Superior temporal gyrus (tissue), 1 donor: ENCODE data around the gene IQGAP2.
"Not testable (repeated sequence)": the region's sequence is repeated elsewhere in the genome, so short reads cannot be mapped to it uniquely, and the experiment has no call there.

ENCODE experiments used
- DNase-seq: peaks from one replicate; pipeline ENCODE4 v3.0.0-alpha.2; 2016; ENCODE audit errors: extremely low spot score

Gene IQGAP2

DNA sequence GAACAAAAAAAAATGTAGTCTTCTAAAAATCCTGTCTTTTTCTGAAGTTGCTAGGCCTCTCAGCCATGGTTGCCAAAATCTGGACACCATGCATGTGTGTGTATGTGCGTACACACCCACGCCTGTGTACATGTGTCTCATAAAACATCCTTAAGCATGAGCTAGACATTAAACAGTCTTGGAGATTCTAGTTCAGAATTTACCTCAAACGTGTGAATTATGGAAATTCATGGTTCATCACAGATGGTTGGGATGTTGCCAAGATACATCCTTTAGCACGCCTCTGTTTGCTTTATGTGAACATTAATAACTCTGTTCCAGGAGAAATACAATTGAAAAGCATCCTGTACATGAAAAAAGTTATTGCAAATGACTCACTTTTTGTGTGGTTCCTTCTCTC, 167.1 kb downstream of the IQGAP2 start:
- no peak for DNase-seq

DNA sequence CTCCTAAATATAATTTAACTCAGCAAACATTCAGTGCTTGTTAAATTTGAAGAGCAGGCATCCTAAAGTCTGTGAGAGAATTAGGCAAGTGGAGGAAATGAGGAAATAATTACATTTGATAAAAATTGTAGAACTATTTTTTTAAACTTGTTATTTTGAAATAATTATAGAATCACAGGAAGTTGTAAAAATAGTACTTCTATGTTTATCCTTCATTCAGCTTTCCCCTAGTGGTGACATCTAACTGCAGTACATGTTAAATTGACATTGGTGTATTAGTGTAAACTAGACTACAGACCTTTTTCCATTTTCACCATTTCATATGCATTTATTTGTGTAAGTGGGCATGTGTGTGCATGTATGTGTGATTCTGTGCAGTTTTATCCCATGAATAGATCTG, 168.5 kb downstream of the IQGAP2 start:
- no peak for DNase-seq

DNA sequence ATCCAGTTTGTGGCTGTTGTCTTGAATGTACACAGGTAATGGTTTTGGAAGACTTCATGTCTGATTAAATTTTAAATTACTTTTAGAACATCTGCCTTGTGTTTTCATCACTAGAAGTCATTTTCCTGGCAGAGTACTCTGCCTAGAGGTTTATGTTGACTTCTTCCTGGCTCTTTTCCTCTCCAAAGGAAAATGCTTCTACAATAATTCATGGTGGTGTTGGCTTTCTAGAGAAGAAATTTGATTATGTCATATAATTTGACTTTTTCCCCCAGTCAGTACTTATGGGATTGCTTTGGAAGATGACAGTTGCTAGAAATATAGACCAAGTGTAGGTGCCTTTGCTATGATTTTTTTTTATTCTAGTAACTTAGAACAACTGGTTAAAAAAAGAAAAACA, 173.4 kb downstream of the IQGAP2 start:
- DNase-seq = no peak

DNA sequence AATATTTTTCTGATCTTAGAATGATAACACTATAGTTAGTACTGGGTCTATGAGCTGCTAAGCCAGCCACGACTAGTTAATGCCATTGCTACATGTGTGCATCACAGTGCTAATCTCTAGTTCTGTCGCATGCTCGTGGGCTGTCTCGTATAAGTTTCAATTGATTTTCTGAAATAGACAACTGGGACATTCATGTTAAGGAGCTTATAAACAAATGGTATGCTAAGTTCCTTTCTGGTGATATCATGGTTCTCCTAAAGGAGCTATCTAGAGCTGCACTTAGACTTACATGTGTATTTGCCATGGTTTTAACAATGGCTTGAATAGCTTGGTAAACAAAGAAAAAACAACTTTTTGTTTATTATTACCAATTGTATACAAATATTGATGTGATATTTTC, 173.9 kb downstream of the IQGAP2 start:
- no peak for DNase-seq

DNA sequence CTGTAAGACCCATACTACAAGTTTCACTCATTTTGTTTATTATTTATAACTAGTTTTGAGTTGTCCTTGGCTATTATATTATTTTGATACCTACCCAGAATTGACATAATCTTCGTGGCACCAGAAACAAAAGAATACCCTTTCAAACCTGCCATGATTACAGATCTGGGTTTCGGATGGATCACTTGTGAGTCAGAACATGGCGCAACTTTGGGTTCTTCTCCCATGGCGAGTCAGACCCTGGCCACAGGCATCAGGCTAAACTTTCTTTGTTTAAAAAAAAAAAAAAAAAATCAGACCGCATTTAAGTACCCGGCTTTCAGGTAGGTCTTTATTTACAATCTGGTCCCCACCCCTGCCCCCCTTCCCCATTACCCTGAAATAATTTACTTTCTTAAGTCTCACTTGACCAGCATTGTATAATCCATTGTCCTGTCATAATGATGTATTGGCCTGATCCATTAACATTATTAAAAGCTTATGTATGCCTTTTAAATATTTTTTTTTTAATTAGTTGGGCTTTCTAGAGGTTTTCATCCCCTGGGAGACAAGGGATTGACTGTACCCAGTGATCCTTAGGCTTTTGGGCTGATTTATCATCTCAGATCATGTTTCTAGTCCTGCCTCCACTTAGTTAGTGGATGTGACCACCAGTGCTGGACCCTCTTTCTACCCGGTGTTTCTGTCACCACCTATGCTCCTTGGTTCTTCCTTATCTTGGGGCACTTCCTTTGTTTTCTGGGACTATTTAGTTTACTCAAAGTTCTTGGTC, 176.3 kb downstream of the IQGAP2 start:
- DNase-seq = no peak

DNA sequence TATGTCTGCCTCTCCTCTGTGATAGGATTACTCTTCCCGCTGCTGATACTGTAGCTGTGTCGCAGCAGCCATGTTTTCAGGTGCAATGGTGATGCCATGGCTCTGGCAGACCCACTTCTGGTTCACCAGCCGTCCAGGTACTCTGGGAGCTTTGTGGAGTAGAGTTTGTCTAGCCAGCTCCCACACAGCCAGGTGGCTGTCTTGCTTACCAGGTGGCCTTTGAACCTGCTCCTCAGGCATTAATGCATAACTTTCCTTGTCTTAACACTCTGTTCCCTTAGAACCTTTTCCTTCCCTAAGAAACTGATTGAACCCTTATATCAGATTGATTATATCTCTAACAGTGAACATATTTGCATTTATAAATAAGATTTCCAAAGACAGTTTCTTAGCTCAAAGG, 177.9 kb downstream of the IQGAP2 start:
- DNase-seq = no peak

DNA sequence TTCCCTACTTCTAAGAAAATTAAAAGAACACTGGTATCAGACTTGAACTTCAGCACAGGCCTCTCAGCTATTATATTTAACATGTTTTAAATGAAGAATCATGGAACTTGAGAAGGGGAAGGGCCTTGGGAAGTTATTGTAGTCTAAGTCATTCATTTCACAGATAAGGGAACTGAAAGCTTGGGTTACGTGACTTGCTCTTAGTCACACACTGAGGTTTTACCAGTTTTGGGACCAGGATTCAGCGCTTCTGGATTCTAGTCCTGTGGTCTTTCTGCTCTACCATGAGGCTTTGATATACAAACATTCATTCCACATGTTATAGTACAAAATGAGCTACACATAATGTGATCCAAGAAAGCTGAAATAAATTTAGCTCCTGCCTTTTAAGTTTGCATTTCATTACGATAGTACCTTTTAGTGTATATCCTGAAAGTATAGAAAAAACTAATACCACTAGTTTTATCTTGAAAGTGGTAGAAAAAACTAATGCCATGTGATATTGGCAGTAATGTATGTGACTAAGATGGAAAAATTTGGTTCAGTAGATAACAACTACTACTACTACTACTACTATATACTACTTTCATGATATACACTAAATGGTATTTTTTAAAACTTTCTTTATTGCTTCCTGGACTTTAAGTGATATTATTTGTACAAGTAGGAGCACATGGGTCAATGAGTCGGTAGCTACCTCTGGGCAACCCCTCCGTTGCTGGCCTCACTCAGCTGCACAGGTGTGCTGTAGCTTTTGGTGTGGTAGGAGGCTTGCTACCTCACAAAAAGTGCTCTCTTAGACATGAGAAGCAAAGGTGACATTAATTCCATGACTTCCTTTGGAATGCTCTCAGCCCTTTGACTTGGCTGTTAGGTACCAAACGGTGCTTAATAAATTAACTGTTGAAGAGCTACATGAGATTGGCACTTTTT, 179.4 kb downstream of the IQGAP2 start:
- no peak for DNase-seq

DNA sequence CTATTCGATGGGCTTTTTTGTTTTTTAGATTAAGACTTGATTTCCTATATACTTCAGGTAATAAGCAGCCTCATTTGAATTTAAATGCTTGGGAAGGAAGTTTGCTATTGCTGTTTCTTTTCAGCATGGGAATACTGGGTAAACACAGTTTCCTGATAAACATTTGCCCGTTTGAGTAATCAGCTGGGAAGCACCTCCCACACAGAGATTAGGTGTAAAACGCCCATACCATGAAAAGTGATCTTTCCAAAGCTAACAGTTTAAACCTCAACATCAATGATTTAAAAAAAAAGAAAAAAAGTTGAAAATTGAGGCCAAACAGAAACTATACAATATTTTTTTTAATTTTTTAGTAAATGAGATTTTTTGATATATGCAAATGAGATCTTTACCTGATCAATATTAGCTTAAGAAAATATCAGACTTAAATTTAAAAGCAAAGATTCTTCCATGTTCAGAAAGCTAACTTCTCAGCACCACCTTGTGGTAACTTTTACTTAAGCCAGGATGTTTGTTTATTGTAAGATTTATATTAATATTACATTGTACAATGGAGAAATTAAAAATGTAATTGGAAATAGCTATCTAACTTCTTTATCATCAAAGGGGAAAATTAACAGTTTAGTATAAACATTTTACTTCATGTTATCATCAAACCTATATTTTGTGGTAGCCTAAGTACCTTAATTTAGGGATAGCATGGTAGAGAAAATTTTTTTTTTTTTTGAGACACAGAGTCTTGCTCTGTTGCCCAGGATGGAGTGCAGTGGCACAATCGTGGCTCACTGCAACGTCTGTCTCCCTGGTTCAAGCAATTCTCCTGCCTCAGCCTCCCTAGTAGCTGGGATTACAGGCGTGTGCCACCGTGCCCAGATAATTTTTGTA, 180.3 kb downstream of the IQGAP2 start:
- DNase-seq = no peak

DNA sequence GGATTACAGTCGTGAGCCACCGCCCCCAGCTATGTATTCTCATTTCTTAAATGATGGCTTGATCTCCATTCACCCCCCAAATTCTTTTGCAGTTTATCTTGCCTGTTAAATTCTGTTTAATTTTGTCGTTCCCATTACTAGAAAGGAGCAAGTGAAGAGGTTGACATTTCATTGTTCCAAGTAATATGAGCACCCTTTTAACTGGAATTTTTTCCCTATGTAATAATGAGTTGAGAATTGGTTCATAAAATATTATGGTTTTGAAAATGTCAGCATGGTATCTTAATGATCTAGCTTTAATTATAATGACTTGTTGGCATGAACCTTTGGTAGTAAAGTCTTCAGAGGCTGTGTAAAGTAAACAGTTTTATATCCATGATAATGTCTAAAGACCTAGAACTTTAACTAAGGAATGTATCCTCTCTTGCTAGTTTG, 182.7 kb downstream of the IQGAP2 start:
- no peak for DNase-seq

DNA sequence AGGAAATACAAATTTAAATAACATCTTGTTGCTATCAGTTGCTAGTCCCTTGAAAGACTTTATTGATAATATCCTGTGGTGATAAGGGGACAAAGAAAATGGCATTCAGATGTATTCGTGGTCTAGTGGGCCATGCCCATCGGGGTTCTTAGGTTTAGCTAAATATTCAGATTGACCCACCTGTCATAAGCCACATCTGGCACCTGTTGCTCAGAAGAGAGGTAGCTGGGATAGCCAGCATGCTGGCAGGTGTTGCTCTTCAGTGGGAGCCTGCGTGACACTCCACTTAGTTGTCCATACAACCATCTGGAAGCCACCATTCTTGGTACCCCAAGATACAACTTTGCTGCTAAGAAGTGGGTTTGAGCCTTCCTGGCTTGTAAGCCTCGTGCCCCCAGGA, 183.4 kb downstream of the IQGAP2 start:
- DNase-seq = no peak

DNA sequence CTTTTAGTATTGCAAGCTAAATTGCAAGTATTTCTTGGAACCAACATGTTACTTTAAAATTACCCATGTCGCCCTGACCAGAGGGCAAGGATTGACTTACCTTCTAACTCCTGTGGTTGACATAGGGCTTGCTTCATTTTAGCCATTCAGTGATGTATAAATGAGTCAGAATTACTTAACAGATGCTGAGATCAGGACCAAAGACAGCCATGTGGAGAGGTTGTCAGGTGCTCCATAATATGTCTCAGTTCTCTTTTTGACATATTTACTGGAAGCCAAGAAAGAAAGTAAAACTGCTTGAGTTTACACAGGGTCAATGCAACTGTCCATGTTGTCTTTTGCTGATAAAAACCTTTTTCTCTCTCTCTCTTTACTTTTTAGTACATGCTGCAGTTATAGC, 186.9 kb downstream of the IQGAP2 start:
- DNase-seq = no peak

DNA sequence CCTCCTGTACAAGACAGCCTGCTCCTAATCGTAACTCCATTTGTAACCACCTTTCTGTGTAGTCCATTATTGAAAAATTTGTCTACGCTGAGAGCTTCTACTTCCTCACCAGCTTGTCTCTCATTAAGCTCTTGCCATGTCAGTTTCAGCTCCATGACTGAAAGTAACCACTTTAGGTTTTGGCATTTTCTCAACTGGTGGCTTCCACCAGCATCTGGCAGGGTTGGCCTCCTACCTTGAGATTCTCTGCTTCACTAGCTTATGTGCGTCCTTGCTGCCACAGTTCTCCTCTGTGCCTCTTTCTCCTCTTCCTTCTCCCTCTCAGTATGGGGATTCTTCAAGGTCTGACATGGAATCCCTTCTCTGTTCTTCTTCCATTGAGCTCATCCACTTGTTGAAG, 188.3 kb downstream of the IQGAP2 start:
- DNase-seq = no peak

DNA sequence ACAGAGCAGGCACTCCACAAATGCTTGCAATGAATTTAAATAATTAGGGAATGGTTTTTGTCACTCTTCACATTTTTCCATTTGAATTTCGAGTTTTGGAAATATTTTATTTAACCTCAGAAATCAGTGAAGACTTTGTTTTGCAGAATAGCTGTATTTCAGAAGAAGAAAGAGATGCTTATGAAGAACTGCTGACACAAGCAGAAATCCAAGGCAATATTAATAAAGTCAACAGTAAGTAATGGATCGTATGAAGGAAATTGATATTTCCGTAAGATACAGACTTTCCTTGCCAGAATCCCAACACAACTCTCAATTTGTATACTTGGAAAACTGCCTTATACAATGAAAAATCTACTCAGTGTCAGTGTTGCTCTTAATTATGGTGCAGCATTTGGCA, 189.6 kb downstream of the IQGAP2 start:
- DNase-seq = no peak

DNA sequence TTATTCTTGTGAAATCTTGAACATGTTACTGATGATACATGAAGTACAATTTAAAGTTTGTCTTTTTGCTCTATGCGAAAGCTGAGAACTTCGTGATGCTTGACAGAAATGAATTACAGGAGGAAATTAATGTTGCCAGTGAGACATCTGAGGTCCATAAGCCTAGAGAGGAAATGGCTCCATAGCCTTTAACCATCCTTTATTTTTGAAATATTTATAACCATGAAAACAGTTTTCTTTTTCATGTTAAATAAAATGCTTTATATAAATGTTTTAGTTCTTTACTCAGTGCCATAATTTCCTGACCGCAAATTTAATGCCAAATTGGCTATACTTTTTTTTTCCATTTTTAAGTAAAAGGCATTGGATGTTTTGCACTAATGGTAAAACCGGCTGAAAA, 191.0 kb downstream of the IQGAP2 start:
- no peak for DNase-seq

DNA sequence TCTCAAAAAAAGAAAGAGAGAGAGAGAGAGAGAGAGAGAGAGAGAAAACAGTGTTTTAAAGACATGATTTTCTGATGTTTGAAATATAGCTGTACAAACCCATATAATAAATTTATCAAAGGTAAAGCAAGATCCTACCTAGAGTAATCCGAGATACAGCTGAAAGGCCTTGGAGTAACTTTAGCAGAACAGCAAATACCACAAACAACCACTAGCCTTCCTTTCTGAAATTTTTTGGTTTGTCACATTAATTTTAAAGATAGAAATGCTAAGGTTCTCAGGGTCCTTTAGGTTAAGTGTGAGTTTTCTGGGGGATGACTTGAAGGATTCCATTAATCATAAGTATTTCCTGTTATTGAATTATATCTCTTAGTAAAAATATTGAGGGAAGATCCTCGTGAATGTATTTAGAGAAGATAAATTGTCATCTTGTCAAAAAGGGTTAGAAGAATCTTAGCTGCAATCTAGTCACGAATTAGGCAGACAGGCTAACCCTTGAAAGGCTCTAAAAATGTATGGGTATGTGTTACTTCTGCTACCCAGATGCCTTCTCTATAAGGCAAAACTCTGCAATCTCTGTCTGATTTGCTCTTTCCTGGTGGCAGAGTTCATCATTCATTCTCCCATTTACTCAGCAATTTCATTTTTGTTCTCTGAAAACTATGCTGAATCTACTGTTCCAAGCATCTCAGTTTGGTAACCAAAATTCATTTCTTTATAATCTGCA, 192.8 kb downstream of the IQGAP2 start:
- no peak for DNase-seq

DNA sequence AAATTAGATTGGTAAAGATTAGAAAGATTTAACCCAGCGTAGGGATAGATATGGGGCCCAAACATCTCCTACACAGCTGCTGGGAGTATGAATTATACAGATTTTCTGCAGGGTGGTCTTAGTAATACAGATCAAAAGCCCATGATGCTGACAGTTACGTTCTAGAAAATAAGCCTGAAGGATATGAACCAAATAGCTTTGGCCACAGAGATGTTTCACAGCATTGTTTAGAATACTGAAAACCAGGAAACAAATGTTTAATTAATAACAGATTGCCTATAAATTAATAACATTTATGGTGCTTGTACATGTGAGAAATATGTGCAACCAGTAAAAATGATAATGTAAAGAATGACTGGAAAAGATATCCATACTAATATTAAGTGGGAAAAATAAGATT, 195.4 kb downstream of the IQGAP2 start:
- no peak for DNase-seq

DNA sequence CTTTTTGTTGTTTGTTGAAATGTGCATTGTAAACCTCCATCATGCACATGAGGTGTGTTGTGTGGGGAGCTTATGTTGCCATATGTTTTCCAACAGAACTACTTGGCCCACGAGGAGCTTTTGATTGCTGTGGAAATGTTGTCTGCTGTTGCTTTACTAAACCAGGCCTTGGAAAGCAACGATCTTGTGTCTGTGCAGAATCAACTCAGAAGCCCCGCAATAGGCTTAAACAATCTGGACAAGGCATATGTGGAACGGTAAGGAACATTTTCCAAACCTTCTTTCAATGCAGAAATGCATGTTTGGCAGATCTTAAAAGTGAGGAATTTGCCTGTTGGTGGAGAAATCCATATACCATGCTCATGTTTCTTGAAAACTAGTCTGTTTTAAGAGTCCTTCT, 197.6 kb downstream of the IQGAP2 start:
- no peak for DNase-seq

DNA sequence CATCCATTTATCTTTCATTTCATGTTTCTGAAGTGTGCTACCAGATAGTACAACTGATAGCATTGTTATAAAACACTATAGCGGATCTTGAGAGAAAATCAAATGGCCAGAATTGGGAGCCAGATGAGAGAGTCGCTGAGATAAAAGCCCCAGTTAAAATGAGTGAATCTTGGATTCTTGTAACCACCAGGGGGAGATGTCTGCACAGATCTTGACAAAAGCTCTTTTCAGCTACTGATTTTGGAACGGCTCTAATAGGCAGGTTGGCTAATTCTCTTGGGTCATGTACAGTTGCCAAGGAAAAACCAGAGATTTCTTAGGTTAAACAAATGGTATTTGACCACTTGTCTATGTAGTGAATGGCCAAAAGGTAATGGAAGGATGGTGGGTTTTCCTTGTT, 198.4 kb downstream of the IQGAP2 start:
- DNase-seq = peak; percentile 90

DNA sequence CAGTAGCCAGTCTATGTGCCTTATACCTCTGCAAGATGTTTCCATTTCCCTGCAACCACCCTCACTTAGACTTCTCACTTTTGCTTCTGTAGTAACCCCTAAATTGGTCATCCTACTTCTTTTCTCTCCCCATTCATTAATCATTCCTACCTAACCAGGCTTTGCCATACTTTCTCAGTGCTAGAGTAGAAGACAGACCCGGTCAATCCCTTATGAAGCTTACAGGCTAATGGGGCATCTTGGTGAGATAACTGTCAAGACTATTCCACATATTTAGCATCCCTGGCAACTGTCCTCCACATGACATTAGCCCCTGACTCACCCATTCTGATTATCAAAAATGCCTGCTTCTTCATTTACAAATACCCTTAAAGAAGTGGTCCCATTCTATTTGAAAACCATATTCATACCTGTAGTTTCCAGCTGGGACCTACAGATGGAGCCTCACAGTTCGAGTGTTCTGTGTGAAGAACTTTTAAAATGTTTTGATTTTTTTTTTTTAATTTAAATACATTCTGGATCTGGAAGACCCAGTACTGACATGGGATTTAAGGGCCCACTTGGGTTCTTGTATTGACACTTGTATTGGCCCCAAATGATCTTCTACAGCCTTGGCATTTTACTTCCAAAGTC, 199.1 kb downstream of the IQGAP2 start:
- no peak for DNase-seq

DNA sequence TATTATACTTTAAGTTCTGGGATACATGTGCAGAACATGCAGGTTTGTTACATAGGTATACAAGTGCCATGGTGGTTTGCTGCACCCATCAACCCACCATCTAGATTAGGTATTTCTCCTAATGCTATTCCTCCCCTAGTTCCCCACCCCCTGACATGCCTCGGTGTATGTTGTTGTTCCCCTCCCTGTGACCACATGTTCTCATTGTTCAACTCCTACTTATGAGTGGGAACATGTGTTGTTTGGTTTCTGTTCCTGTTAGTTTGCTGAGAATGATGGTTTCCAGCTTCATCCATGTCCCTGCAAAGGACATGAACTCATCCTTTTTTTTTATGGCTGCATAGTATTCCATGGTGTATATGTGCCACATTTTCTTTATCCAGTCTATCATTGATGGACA, 200.9 kb downstream of the IQGAP2 start:
- not testable (repeated sequence) for DNase-seq

DNA sequence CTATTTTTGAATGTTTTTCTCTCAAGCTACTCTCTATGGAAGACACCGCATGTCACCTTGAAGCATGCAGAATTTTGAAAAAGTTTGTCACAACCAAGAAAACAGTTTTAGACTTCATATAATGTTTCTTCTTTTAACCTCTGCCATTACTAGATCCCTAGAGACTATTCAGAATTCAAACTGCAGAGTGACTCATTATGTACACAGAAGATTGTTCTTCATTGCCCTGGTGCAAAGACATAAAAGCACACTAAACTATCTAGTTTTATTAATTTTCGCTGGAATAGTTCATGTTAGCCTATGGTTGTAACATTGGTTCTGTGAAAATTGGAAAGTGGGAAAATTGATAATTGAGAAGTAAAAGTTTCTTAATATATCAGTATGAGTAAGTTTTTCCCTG, 201.8 kb downstream of the IQGAP2 start:
- no peak for DNase-seq
